NCI-H2196 (cell line): ENCODE data around the gene BPGM.
"Not testable (repeated sequence)": the region's sequence is repeated elsewhere in the genome, so short reads cannot be mapped to it uniquely, and the experiment has no call there.

Source experiments
- DNase-seq: peaks from one replicate; lab custom pipeline; 2025; ENCODE audit not compliant: unreplicated experiment; lab: John Stamatoyannopoulos, UW

BPGM gene

DNA sequence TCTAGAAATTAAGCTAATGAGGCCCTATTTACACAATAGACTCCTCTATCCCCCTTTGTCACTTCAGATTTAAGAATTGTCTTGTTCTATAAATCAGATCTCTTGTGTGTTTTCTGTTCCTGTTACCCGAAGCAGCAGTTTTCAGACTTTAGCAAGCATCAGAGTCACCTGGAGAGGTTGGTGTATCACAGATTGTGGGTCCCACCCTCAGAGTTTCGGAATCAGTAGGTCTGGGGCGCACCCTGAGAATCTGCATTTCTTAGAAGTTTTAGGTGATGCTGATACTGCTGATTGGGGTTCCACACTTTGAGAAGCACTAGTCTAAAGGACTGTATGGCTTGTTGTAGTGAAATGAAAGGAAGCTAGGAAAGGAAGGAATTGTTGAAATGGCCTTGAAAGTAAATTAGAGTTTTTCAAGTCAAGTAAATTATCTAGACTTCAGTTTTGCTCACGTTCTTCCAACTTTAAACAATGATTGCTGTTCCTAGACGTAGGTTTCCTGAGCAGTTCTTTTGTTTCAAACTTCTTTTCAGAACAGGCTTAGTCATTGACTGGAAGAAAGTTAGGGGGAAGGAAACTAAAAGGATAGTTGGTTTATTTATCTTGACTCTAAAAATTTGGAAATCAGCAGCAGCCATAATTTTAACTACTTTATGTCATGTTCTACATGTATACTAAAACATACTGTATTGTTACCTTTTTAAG is 15.7 kb downstream of the BPGM start:
- DNase-seq: no peak

DNA sequence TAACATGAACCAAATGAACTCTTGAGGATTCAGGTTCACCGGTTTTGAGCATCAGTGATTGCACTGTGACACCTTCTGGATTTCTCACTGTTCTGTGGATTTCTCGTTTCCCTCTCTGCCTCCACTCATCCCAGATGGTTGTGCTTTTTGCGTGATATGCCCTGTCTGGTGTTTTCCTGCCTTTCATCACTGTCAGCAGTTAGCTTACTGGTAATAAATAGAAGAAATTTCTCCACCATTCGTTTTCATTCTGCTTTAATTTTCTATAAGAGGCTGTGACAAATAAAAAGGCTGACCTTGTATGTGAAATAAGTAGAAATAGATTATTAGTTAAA is 16.2 kb downstream of the BPGM start:
- DNase-seq: no peak

DNA sequence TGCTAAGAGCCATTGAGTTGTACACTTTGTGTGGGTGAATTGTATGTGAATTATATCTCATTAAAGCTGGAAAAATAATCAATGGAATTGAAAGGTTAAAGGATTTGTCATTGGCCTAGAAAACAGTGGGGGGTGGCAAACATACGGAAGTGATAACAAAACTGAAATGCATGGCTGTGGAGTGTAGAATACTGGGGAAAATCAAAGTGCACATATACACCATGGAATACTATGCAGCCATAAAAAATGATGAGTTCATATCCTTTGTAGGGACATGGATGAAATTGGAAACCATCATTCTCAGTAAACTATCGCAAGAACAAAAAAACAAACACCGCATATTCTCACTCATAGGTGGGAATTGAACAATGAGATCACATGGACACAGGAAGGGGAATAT is 18.4 kb downstream of the BPGM start:
- DNase-seq: not testable (repeated sequence)

DNA sequence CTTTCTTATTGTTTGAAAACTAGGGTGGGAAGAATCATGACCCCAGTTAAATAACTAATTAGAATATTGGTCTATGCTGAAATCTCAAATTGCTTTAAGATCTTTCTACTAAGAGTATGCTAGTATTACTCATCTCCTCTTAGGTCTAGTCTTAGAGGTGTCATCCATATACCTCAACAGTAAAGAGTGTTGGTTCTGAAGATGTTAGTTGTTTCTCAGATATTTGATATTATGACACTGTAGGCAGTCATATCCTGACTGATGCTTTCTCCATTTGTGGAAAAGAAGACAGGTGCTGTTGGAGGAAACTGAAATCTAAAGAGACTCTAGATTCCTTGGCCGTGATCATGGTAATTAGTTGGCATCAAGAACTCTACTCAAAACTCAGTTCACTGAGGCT is 21.2 kb downstream of the BPGM start:
- no peak for DNase-seq

DNA sequence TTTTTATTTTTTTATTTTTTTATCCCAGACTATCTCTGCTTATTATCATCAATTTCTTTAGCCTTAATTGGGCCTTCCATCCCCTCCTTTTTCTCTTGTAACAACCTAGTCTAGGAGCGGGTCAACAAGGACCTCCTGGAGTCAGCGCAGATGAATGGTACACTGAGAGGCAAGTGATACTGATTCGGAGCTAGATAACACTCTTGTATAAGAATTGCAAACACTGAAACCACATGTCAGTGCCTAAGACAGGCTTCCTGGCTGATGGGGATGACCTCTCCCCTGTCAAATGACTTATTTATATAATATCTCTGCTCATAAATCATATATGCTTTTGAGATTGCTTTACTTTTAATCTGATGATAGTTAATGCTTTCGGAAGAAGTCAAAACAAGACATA is 22.7 kb downstream of the BPGM start:
- DNase-seq: no peak

DNA sequence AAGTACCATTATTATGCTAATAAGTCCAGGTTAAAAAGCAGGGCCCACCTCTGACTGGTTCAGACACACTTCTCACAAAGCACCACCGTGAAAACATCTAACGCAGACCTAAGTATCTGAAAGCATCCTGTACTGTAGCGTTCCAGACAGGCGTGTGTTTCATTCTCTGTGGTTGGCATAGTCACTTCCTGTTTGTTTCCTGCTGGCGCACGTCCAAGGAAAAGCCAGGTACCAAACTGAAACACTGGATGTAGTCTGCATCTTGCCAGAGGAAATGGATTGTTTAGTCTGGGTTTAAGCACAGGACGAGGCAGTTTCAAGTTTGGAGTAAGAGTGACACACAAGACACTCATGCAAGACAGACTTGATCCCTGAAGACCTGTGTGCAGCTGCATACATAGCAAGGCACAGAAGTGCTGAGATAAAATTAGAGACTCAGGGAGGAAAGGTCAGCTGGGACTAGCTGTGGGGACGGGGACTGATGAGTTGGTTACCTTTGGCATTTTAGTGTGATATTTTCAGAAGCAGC is 23.3 kb downstream of the BPGM start:
- DNase-seq: peak; percentile 47

DNA sequence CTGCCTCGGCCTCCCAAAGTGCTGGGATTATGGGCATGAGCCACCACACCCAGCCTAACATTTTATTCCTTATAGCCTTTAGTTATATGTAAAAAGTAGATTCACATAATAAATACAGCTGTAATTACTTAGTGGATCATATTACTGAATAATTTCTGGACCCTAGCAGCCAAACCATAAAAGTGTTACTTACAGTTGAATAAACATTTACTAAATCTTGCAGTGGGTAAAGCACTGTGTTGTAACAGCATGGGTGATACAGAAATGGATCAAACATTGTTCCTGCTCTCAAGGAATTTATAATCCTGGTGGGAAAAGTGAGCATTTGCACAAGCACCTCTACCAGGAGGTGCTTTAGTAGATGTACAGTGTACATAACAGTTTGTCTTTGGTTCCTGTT is 25.0 kb downstream of the BPGM start:
- no peak for DNase-seq

DNA sequence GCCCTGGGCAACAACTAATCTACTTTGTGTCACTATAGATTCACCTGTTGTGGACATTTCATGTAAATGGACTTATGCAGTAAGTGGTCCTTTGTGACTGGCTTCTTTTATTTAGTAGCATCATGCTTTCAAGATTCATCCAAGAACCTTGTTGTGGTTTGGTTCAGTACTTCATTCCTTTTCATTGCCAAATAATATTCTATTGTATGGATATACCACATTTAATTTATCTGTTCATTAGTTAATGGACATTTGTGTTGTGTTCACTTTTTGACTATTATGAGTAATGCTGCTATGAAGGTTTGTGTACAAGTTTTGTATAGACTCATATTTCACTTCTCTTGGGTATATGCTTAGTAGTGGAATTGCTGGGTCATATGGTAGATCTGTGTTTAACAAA is 27.8 kb downstream of the BPGM start:
- no peak for DNase-seq

DNA sequence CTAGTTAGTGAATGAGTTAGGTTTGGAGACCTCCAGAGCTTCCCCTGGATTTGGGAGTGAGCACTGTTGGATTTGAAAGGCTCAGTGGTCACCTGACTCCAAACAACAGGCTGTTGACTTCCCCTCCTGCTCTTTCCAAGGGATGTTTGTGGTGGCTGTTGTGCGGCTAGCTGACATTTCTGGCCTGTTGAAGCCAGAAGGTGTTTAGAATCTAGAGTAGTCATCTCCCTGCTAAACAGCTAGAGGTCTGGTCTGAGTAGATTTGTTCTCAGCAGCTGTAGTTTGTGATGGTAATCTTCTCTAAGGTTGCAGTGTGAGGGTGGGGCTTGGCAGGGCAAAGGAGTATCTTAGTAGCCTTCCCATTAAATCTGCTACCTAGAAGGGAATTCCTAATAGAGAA is 30.1 kb downstream of the BPGM start:
- DNase-seq: no peak

DNA sequence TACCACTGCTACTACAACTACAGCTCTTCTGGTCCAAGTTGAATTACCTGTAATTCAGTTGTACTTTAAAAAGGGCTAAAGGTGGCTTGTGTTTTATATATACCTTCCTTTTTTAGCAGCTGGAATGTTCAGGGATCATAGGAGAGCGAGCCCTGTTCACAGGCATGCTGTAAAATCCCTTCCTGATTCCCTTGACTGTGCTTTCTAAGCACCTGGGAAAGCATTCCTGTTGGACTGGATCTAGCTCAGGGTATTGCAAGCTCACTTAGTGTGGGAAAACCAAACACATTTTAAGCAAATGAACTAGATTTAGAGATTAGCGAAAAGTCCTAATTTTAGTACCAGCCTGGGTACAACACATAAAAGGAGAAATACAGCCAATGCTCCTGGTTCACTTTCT is 31.5 kb downstream of the BPGM start:
- DNase-seq: no peak

DNA sequence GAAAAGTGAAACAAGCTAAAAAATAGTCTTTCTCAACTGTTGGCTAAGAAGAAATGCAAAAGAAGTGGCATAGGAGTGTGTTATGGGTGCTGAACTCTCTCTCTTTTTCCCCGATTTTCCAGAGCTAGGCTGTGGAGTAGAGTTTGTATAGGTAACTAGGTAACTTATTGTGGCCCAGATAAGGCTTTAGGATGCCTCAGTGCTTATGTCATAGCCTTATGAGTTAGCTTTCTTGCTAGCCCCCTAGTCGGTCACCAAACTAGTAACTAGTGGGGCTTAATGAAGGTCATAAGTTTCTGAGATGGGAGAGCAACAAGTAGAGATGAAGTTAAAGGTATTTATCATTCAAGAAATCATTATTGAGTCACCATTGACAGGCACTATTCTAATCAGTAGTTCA is 32.4 kb downstream of the BPGM start:
- no peak for DNase-seq

DNA sequence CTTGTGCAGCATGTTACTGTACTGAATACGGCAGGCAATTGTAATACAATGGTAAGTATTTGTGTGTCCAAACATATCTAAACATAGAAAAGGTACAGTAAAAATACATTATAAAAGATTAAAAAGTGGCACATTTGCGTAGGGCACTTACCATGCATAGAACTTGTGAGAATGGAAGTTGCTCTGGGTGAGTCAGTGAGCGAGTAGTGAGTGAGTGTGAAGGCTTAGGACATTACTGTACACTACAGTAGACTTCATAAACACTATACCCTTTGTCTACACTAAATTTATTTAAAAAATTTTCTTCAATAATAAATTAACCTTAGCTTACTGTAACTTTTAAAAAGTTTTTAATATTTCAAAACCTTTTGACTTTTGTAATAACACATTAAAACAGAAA is 37.5 kb downstream of the BPGM start:
- DNase-seq: no peak

DNA sequence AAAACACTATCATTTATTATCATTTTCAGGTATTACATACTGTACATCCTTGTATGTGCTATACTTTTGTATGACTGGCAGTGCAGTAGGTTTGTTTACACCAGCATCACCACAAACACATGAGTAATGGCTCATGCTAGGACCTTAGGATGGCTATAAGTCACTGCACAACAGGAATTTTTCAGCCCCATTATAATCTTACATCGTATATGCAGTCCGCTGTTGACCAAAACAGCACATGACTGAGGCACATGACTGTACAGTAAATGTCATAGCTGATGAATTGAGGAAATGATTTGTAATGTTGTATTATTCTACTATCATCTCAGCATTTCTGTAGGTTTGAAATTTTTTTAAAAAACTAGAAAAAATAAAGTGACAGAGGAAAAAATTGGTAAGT is 38.6 kb downstream of the BPGM start:
- no peak for DNase-seq

DNA sequence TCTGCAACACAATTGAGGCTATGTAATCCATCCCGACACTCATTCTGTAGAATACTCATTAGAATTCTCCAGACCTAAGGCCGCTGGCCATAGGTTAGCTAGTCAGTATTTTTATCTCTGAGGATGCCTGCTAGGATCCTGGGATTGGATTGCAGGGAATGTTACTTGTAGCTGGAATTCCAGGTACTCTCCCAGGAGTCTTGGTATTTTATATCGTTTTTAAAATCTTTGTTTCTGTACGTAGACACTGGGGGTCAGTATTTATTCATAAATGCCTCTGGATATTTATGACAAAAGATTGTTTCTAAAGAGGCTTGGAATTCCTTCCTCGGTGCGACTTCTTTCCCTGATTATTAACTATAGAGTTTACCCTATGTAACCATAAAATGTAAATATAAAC is 40.1 kb downstream of the BPGM start:
- DNase-seq: no peak

DNA sequence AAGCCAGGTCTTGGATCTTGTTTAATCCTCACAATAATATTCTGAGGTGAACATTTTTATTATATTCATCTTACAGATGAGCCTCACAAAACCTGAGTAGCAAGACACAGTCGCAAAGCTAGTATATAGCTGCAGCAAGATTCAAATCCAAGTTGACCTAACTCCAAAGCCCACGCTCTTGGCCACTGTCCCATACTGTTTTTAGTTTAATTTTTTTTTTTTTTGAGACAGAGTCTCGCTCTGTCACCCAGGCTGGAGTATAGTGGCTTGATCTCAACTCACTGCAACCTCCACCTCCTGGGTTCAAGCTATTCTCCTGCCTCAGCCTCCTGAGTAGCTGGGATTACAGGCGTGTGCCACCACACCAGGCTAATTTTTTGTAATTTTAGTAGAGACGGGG is 42.9 kb downstream of the BPGM start:
- DNase-seq: not testable (repeated sequence)

DNA sequence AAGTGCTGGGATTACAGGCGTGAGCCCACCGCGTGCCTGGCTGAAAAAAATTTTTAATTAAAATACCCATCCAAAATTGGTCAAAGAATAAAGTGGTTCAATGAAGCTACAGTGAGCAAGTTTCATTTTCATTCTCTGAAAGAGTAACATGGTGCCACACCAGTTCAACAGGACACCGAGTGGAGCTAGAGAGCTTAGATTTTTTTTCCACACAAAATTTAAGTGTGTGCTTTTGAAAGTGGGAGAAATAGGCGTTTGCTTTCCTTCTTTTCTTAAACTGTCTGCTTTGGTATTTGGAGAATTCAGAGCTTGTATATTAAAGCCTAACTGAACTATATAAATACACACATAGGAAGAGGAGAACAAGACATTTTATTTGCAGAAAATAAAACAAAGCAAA is 43.4 kb downstream of the BPGM start:
- DNase-seq: no peak

DNA sequence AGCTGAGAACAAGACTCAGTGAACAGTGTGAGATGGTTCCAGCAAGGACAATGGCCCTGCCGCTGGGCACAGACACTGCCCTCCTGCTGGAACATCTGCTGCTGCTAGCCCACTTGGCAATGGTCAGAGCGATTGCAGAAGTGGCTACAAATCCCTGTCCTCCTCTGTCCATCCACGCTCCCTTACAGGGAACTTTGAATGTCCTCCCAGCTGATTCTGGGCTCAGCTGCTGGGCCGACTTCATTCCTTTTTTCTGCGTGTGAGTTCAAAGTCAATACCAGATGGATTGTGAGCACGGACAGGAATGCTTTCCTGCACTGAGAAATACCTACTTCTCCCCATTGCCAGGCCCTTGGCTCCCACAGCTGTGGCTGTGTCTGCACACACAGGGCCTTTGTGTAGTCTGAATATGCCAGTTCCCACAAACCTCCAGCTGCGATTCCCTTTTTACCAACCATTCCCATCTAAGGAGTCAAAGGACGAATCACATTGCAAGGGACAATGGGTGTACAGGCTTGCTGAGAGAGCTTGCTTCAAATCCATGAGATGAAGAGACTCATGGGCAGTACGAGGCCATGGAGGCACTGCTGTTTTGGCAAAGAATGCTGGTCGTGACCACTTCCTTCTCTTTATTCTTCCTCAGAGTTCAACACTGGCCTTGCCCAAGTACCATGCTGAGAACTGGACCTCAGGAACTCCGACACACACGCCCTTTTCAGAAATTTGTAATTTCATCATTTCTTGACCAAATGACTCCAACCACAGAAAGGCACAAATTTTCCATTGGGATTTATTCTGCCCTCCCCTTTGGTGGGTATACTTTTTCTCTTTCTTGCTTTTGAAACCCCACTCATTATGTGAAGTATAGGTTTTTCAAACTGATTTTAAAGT is 44.2 kb downstream of the BPGM start:
- no peak for DNase-seq

DNA sequence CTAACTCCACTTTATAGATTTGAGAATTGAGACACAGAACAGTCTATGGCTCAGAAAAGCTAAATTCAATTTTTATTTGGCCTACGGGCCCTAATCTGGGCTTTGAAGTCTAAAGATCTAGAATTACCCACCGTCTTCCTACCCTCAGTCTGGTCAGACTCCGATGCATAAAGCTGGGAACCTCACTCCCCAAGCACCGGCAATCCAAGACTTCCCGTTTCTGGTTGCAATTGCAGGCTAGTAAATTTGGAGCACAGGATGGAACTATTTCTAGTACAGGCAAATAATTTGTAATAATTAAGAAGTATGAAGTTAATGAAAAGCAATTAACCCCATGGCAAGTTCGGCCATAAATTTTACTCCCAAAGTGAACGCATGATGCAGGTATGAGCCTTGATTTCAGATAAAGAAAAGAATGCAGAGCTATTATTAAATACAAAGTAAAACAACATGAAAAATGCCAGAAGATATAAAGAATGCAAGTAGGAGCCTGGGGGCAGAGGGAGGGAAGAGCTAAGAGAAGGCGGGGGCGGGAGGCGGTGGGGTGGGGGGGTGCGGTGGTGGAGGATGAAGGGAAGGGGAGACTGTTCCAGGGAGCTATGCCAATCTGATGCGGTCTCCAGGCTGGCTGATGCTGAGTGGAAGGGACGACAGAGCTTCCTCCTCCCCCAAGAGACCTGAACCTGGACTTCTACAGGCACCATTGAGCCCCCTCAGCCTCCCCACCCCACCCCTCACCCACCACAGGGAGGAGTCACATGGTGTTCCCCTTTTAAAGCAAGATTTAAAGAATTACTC is 45.1 kb downstream of the BPGM start:
- DNase-seq: no peak

DNA sequence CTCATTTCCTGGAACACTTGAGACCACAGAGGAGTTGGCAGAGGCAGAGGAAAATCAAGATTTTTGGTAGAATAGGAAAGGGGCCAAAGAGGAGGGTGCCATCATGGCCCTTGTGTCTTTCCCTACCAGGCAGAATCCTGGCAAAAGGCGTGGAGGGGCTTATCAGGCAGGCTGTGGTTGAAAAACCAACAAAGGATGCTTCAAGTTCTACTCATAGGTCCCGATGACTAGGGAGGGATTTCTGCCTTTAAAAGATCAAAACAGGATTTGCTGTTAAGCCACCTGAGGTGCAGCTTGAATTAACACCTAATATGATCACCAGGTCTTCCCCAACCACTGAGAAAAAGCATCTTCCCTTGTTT is 45.7 kb downstream of the BPGM start:
- no peak for DNase-seq

DNA sequence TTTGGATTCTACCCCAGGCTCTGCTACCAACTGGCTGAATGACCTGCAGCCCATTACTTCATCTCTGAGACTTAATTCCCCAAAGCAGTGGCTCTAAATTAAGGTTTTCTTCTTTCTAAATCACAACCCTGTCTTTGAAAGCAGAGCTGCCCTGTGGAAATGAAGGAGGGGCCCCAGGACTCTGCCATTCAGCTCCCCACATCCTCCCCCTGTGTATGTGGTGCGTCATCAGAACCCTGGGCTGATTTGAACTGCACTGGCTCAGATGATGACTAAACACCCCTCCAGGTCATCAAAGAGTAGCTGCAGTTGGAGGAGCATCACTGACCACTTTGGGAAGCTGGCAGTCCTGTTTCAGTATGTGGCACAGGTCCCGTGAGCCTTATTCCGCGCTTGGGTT is 46.6 kb downstream of the BPGM start:
- no peak for DNase-seq

DNA sequence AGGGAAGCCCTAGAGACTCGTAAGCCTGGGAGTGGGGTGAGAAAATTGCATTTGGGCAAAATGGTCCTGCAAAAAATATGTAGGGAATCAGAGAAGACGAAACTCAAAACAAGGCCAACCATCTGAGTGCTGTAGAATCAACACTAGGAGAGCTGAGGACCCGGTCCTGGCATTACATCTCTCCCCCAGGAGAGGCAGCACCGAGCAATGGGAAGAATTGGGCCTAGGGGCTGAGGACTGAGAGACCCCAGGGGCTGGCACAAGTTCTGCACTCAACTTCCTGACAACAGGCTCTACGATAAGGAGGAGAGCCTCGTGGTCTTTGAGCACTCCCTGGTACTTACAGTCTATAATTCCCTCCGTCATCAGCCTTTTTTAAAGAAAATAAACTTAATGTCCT is 47.6 kb downstream of the BPGM start:
- no peak for DNase-seq

DNA sequence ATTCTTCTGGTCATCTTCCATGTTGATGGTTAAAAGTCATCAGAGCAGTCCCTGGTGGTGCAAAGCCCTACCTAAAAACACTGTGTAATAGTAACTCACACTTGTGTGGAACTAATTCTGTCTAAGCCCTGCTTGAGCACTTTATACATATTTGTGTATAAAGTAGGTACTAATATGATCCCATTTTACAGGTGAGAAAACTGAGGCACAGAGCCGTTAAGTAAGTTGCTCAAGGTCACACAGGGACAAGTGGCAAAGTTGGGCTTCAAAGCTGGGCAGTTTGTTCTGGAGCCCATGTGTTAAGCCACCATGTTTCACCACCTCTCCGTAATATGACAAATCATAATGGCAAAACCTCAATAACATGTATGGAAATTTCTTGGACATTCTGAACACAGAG is 48.1 kb downstream of the BPGM start:
- DNase-seq: no peak
